Gastrocnemius medialis (tissue), 4 donors: ENCODE measurements around the gene ALX3. TPM values are rescaled to one million over a fixed set of nuclear protein-coding genes. Genes with fewer than 3 reads are reported as not detected.

Experiments used
- ATAC-seq, 2 donors: fragments of 150-250 bp; one replicate each; pipeline ENCODE4 v1.9.1; 2016
- DNase-seq, 2 donors: peaks; one replicate each; pipeline ENCODE4 v3.0.0-alpha.2; 2019
- H3K27ac ChIP-seq, 4 donors: fragments of 200-600 bp; sonication (generic); 1 replicate in 1 of 4; 2 replicates in 3 of 4; pipeline ENCODE4 v1.5.1; 2016 to 2018; ENCODE audit warnings: mild to moderate bottlenecking in 2 of 4, moderate library complexity in 1 of 4
- H3K27me3 ChIP-seq, 3 donors: fragments of 200-600 bp; sonication (generic) in 2 of 3; 1 replicate in 1 of 3; 2 replicates in 2 of 3; pipeline versions ENCODE4 v1.5.1 to v1.6.0; 2016 to 2019; ENCODE audit warnings: mild to moderate bottlenecking in 1 of 3, moderate library complexity in 1 of 3
- H3K36me3 ChIP-seq, 2 donors: fragments of 200-600 bp; sonication (generic) in 1 of 2; one replicate each; pipeline ENCODE4 v1.5.1; 2017 to 2018
- H3K4me1 ChIP-seq, 2 donors: fragments of 200-600 bp; sonication (generic) in 1 of 2; one replicate each; pipeline ENCODE4 v1.5.1; 2016 to 2017; ENCODE audit warnings: mild to moderate bottlenecking in 2 of 2
- H3K4me3 ChIP-seq, 4 donors: fragments of 200-600 bp; sonication (generic) in 3 of 4; 1 replicate in 1 of 4; 2 replicates in 3 of 4; pipeline ENCODE4 v1.5.1; 2016 to 2019; ENCODE audit warnings: mild to moderate bottlenecking in 2 of 4
- H3K9me3 ChIP-seq, 3 donors: fragments of 200-600 bp; sonication (generic) in 2 of 3; 1 replicate in 1 of 3; 2 replicates in 2 of 3; pipeline ENCODE4 v1.5.1; 2016 to 2019
- CTCF ChIP-seq, 5 experiments: fragments of 450-650 bp in 3 of 5; fragments of 200-600 bp in 2 of 5; sonication (generic) in 2 of 5; IDR thresholded peaks in 4 of 5; conservative IDR thresholded peaks in 1 of 5; 1 replicate in 4 of 5; 2 replicates in 1 of 5; pipeline ENCODE4 v1.5.1; 2016 to 2019; ENCODE audit warnings: antibody characterized with exemption in 5 of 5, mild to moderate bottlenecking in 3 of 5, moderate library complexity in 3 of 5
- POLR2A ChIP-seq, 2 donors: fragments of 450-650 bp; IDR thresholded peaks; one replicate each; pipeline ENCODE4 v1.6.1; 2017; ENCODE audit warnings: antibody characterized with exemption in 2 of 2, mild to moderate bottlenecking in 2 of 2, moderate library complexity in 2 of 2
- in situ Hi-C, 4 donors: fragments of 200-750 bp; cut with MboI; loops; one replicate each; pipeline versions ENCODE4 v1.15.0 to v1.8.0; 2017; ENCODE audit warnings: low sequenced_read_pairs in 4 of 4
- intact Hi-C: fragments of 100-400 bp; cut with DNase I; formaldehyde crosslinking; loops from one replicate; pipeline ENCODE4 v1.15.1; 2023; ENCODE audit warnings: low total_unique reads
- total RNA-seq, 4 donors: library from RNA; depleted of rRNA; stranded (reverse); fragments of >200 nt; gene quantifications; one replicate each; pipeline versions ENCODE4 v1.1.0 to v1.2.3, GENCODE V29; 2016

ALX3 gene
- total RNA-seq, 4 donors from 2014 or later = not detected

DNA sequence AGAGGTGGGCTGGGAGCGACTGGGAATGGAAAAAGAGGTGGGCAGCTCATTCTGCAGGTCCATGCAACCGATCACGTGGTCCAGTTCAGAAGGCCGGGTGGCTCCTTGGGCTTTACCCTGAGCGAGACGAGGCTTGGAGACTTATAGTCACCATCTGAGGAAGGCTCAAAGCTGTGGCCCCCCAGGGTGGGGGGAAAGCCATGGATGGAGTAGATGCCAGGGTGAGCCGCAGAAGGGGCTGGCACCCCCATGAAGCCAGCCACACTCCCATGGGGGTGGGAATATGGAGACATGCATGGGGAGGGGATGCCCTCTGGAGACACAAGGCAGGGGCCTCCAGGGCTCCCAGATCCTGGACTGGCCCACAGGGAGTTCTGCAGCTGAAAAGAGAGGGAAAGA, 9.8 kb downstream of the ALX3 start:
- in situ Hi-C loops (no loop called here), intact Hi-C loops (no loop called here)
- Histone ChIP-seq H3K4me1 (no peaks in the 10 kb centered on the region), H3K4me3 (no peak overlapping the region), H3K27me3 (peaks cover 0 to under 1% (median 0%) of the 10 kb centered on the region in 3 donors), H3K27ac (no peak overlapping the region), H3K36me3 (peaks cover 0 to 16% of the 10 kb centered on the region in 2 donors), H3K9me3 (no peaks in the 10 kb centered on the region)
- TF ChIP-seq CTCF (IDR thresholded peaks at IDR 0.05 in 4 of 5, conservative IDR thresholded peaks at IDR 0.05 in 1 of 5) = no peak
- TF ChIP-seq POLR2A (IDR thresholded peaks at IDR 0.05) = no peak
- DNase-seq (no peak), ATAC-seq (no peak)

DNA sequence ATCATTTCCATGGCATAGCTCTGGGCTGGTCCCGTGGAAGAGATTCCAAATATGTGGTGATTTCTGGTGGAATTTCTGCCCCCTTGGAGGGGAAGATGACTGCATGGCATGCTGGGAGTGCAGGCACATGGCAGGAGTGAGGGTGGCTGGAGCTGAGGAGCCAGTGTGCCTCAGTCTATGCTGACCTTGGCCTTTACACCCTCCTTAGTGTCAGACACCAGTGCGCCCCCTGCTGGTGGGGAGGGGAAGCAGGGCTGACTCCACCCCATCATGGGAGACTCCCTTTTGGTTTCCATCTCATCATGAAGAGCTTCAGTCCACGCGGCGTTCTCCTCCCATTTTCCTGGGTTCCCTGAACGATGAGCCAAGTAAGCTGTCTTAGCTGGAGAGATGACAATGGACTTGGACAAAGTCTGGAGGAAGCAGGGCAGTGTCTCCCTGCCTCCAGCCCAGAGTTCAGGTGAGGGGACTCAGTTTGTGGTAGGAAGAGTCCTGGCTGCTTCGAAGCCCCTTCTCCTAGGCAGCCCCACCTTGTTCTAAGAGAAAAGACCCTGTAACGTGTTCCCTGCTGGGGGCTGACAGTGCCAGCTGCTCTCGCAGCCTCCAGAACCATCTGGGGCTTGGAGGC, 10.3 kb downstream of the ALX3 start:
- no peak overlapping the region for H3K27ac ChIP-seq

DNA sequence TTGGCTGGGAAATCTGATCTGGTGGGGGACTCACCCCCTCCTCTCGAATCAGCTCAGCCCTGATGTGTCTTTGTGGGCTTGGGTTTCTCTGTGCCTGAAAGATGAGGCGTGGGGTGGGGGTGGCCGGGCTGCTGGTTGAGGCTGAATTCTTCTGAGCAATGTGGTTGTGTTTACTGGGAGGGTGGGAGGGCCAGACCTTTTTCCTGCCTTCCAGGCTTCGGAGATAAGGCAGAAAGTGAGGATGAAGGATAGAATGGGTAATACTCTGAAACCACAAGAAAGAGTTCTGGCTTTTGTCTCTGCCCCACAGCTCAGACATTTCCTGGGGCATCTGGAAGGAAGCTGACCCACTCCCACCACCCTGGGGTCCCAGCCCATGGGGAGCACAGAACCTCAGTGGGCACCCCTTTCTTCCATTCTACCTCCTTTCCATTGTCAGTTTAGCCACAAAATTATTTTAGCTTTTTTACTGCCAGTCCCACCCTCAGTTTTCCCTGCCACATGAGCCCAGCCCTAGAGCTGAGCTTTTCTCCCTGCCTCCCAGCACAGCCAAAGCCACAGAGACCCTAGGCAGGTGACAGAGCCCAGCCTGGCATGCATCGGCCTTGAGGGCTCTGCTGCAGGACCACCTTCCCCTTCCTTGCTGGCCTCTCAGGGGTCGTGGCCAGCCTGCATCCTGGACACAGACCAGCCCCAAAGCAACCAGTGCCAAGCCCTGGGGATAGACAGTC, 11.2 kb downstream of the ALX3 start:
- no peak overlapping the region for H3K4me3 ChIP-seq
- no peak for TF ChIP-seq POLR2A (IDR thresholded peaks at IDR 0.05)
- TF ChIP-seq CTCF (IDR thresholded peaks at IDR 0.05 in 4 of 5, conservative IDR thresholded peaks at IDR 0.05 in 1 of 5) = no peak
- H3K27ac ChIP-seq = no peak overlapping the region
- in situ Hi-C loops = loop anchor here in 2 of 4 donors (10.0 kb wide), 1 partner anchor 46 kb away; no protein-coding TSS in a partner anchor
- peaks cover 0 to 30% of the 10 kb centered on the region in 2 donors for H3K36me3 ChIP-seq
- H3K4me1 ChIP-seq = peaks cover 0 to under 1% of the 10 kb centered on the region in 2 donors
- no peaks in the 10 kb centered on the region for H3K9me3 ChIP-seq
- ATAC-seq (no peak), DNase-seq (no peak)
- no peaks in the 10 kb centered on the region for H3K27me3 ChIP-seq
- intact Hi-C loops = no loop called here

More for the DNA sequence above, 10.3 kb downstream of the ALX3 start:
- no peaks in the 10 kb centered on the region for H3K9me3 ChIP-seq
- peak in 1 of 2 donors; percentile 25 for DNase-seq
- no peaks in the 10 kb centered on the region for H3K27me3 ChIP-seq
- no peaks in the 10 kb centered on the region for H3K4me1 ChIP-seq
- peaks cover 0 to 21% of the 10 kb centered on the region in 2 donors for H3K36me3 ChIP-seq
- no peak overlapping the region for H3K4me3 ChIP-seq
- in situ Hi-C loops = no loop called here
- intact Hi-C loops = no loop called here
- TF ChIP-seq POLR2A (IDR thresholded peaks at IDR 0.05) = no peak
- TF ChIP-seq CTCF (IDR thresholded peaks at IDR 0.05 in 4 of 5, conservative IDR thresholded peaks at IDR 0.05 in 1 of 5) = peak; percentile 18 to 72 (median 50)
- ATAC-seq = no peak

DNA sequence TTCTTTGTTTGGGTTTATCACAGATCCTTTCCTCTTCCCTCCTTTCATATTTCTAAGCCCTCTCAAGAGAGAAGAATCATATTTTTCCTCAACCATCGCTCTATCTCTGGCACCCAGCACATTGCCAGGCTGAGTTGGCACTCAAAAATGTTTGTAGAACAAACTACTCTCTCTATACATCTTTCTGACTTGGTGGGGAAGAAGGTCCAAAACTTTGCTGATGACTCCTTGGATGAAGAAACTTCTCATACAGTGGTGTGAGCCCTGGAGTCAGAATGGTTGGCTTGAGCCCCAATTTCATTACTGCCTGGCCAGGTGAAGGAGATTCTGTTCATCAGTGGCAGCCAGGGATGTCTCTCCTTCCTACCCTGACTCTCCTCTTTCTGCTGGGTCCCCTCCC, 11.9 kb downstream of the ALX3 start:
- intact Hi-C loops (no loop called here), in situ Hi-C loops (loop anchor here in 2 of 4 donors (10.0 kb wide), 1 partner anchor 46 kb away; no protein-coding TSS in a partner anchor)
- H3K4me3 ChIP-seq = no peak overlapping the region
- no peak for TF ChIP-seq CTCF (IDR thresholded peaks at IDR 0.05 in 4 of 5, conservative IDR thresholded peaks at IDR 0.05 in 1 of 5)
- peaks cover 0 to 37% of the 10 kb centered on the region in 2 donors for H3K36me3 ChIP-seq
- no peaks in the 10 kb centered on the region for H3K27me3 ChIP-seq
- H3K9me3 ChIP-seq = no peaks in the 10 kb centered on the region
- no peak for ATAC-seq
- peaks cover 0 to 4% of the 10 kb centered on the region in 2 donors for H3K4me1 ChIP-seq
- no peak overlapping the region for H3K27ac ChIP-seq
- no peak for DNase-seq
